HCT116 (cell line): ENCODE results near the gene UQCC5.

Experiments
- CTCF ChIP-seq, 3 experiments: fragments of 200-600 bp in 1 of 3; sonication (generic) in 1 of 3; IDR thresholded peaks in 2 of 3; conservative IDR thresholded peaks in 1 of 3; 2 replicates each; pipeline ENCODE4 v1.5.1; 2012 to 2017; ENCODE audit warnings: low read depth in 2 of 3, low read length in 2 of 3, antibody characterized with exemption in 1 of 3, borderline replicate concordance in 1 of 3, control low read depth in 1 of 3, mild to moderate bottlenecking in 1 of 3, mixed read lengths in 1 of 3, mixed run types in 1 of 3, moderate library complexity in 1 of 3; ENCODE audit not compliant: insufficient read depth in 1 of 3
- EZH2 ChIP-seq: fragments of 200-600 bp; sonication (generic); IDR thresholded peaks from 2 replicates; pipeline ENCODE4 v1.6.1; 2017; ENCODE audit warnings: antibody characterized with exemption, mixed run types
- JUND ChIP-seq: IDR thresholded peaks from 2 replicates; pipeline ENCODE4 v1.6.1; 2012

- TF ChIP-seq EZH2 (no peak), JUND (no peak), CTCF (IDR thresholded peaks at IDR 0.05 in 2 of 3, conservative IDR thresholded peaks at IDR 0.05 in 1 of 3; ENCODE audit: borderline replicate concordance in 1 of 3, insufficient read depth in 1 of 3, low read depth in 2 of 3, low read length in 2 of 3) (no peak)
Measured at GRCh38 chr3:52537165-52537620, 788 bp downstream of the UQCC5 start.
